HepG2 (cell line): ENCODE data around the gene TF. TPM values are rescaled to one million over a fixed set of nuclear protein-coding genes. Genes with fewer than 3 reads are reported as not detected.

Experiments
- ATAC-seq: fragments of 200-7000 bp; cut with Tn5 transposase; 3 replicates; pipeline ENCODE4 v1.9.1; 2020; ENCODE audit warnings: mild to moderate bottlenecking, moderate library complexity
- BruUV-seq: library from RNA; stranded (reverse); fragments of 400-500 nt; replicated peaks from 2 replicates; lab custom pipeline; 2021; lab: Mats Ljungman, UMichigan
- CTCF ChIA-PET: fragments of 300-600 bp; formaldehyde crosslinking; extraction: SDS; loops from one replicate; lab custom pipeline; 2021; ENCODE audit warnings: low total read pairs, inconsistent platforms, low intra/inter-chr PET ratio; lab: Yijun Ruan, JAX
- POLR2A ChIA-PET: fragments of 350-600 bp; sonication (Branson Sonifier 250); formaldehyde crosslinking; loops from one replicate; lab custom pipeline; 2020; ENCODE audit warnings: antibody characterized with exemption, inconsistent platforms; lab: Yijun Ruan, JAX
- DNase-seq: peaks from one replicate; pipeline ENCODE4 v3.0.0-alpha.2; 2015; ENCODE audit warnings: low spot score
- FAIRE-seq: peaks from 3 replicates; lab custom pipeline; 2011; peaks lifted over from hg19 to GRCh38; lab: Jason Lieb, UNC
- H2AFZ ChIP-seq: one replicate; pipeline ENCODE4 v1.6.1; 2011; ENCODE audit warnings: low read length, inconsistent platforms
- H3K27ac ChIP-seq: fragments of 300-600 bp; 3 replicates; pipeline ENCODE4 v1.8.0; 2011; ENCODE audit warnings: mixed run types, mild to moderate bottlenecking, mixed read lengths, low read length, inconsistent platforms; ENCODE audit not compliant: insufficient read depth; ENCODE audit errors: extremely low read length
- H3K27me3 ChIP-seq, 2 experiments: fragments of 200-600 bp in 1 of 2; 2 replicates in 1 of 2; 3 replicates in 1 of 2; pipeline versions ENCODE4 v1.6.0 to v1.8.0; 2011; ENCODE audit warnings: low read length in 2 of 2, mild to moderate bottlenecking in 2 of 2, moderate library complexity in 2 of 2, inconsistent platforms in 1 of 2; ENCODE audit not compliant: insufficient read depth in 2 of 2, control insufficient read depth in 1 of 2
- H3K36me3 ChIP-seq, 2 experiments: fragments of 200-600 bp in 1 of 2; replicated peaks in 1 of 2; 2 replicates in 1 of 2; 3 replicates in 1 of 2; pipeline versions ENCODE4 v1.5.1 to v1.8.0; 2011; ENCODE audit warnings: low read length in 2 of 2, inconsistent platforms in 1 of 2; ENCODE audit not compliant: insufficient read depth in 2 of 2, control insufficient read depth in 1 of 2
- H3K4me1 ChIP-seq: 2 replicates; pipeline ENCODE4 v1.5.1; 2012; ENCODE audit warnings: low read length, inconsistent platforms; ENCODE audit not compliant: insufficient read depth
- H3K4me2 ChIP-seq: 2 replicates; pipeline ENCODE4 v1.6.0; 2011; ENCODE audit warnings: low read depth, low read length, inconsistent platforms
- H3K4me3 ChIP-seq, 3 experiments: fragments of 200-600 bp in 1 of 3; sonication (generic), shearing (Covaris generic) in 1 of 3; replicated peaks in 1 of 3; 2 replicates each; pipeline ENCODE4 v1.5.1; 2011 to 2016; ENCODE audit warnings: low read length in 3 of 3, inconsistent platforms in 2 of 3, low read depth in 2 of 3, mild to moderate bottlenecking in 2 of 3, control low read depth in 1 of 3, mixed read lengths in 1 of 3; ENCODE audit not compliant: insufficient read depth in 1 of 3
- H3K79me2 ChIP-seq: one replicate; pipeline ENCODE4 v1.6.1; 2011; ENCODE audit warnings: low read length, inconsistent platforms; ENCODE audit not compliant: insufficient read depth
- H3K9ac ChIP-seq: 2 replicates; pipeline ENCODE4 v1.6.0; 2011; ENCODE audit warnings: mild to moderate bottlenecking, low read depth, low read length, inconsistent platforms; ENCODE audit not compliant: insufficient read depth
- H3K9me3 ChIP-seq: 2 replicates; pipeline ENCODE4 v1.5.1; 2012; ENCODE audit warnings: mild to moderate bottlenecking, low read length
- H4K20me1 ChIP-seq: 2 replicates; pipeline ENCODE4 v1.6.0; 2011; ENCODE audit warnings: inconsistent platforms, mild to moderate bottlenecking, low read length, moderate library complexity; ENCODE audit not compliant: insufficient read depth
- ARID2 ChIP-seq: sonication (generic); formaldehyde crosslinking; IDR thresholded peaks from 2 replicates; pipeline ENCODE4 v1.8.1; 2022; ENCODE audit warnings: mild to moderate bottlenecking, missing genetic modification reagents, borderline replicate concordance
- CEBPG ChIP-seq: IDR thresholded peaks from 2 replicates; pipeline ENCODE4 v1.6.1; 2016
- FOXP1 ChIP-seq, 2 experiments: fragments of 450-650 bp in 1 of 2; IDR thresholded peaks; 2 replicates each; pipeline ENCODE4 v1.6.1; 2017 to 2018; ENCODE audit warnings: antibody characterized with exemption in 1 of 2
- GRHL1 ChIP-seq: sonication (generic); formaldehyde crosslinking; conservative IDR thresholded peaks from 2 replicates; pipeline ENCODE4 v1.8.0; 2022; ENCODE audit warnings: missing genetic modification reagents
- KDM5A ChIP-seq: fragments of 200-600 bp; sonication (generic); IDR thresholded peaks from 2 replicates; pipeline ENCODE4 v1.7.0; 2018; ENCODE audit warnings: antibody characterized with exemption, mild to moderate bottlenecking, low read length, borderline replicate concordance
- MLXIP ChIP-seq: sonication (generic); formaldehyde crosslinking; IDR thresholded peaks from 2 replicates; pipeline ENCODE4 v1.9.0; 2021; ENCODE audit warnings: missing genetic modification reagents, borderline replicate concordance
- TARDBP ChIP-seq: sonication (generic); formaldehyde crosslinking; IDR thresholded peaks from 2 replicates; pipeline ENCODE4 v1.8.0; 2022; ENCODE audit warnings: mild to moderate bottlenecking, missing genetic modification reagents
- TBX2 ChIP-seq: sonication (generic); formaldehyde crosslinking; IDR thresholded peaks from 2 replicates; pipeline ENCODE4 v1.5.0; 2020; ENCODE audit warnings: missing genetic modification reagents, mild to moderate bottlenecking, borderline replicate concordance
- ZNF782 ChIP-seq: sonication (generic); formaldehyde crosslinking; IDR thresholded peaks from 2 replicates; pipeline ENCODE4 v1.4.0; 2020; ENCODE audit warnings: missing genetic modification reagents, mild to moderate bottlenecking, borderline replicate concordance
- in situ Hi-C: cut with HindIII; loops from 2 replicates; pipeline ENCODE4 v1.10.0; 2017; ENCODE audit warnings: low pct_unique_long_range_greater_than_20kb; ENCODE audit not compliant: extremely low pct_ligation_motif_present
- intact Hi-C: fragments of 100-400 bp; cut with micrococcal nuclease; formaldehyde crosslinking; loops from one replicate; pipeline ENCODE4 v1.10.0; 2022; ENCODE audit not compliant: unreplicated experiment
- polyA plus RNA-seq, 8 experiments: library from polyadenylated mRNA; depleted of rRNA in 3 of 8; stranded (reverse) in 7 of 8; unstranded in 1 of 8; fragments of >200 nt; fragmentation: Illumina TruSeq in 4 of 8; extraction: Trizol in 4 of 8; gene quantifications; 2 replicates each; pipeline versions ENCODE4 v1.2.1 to v1.2.3, GENCODE V29; 2011 to 2016; ENCODE audit warnings: low read depth in 4 of 8, missing spikeins in 1 of 8, mixed read lengths in 1 of 8; ENCODE audit not compliant: insufficient read depth in 1 of 8
- total RNA-seq, 5 experiments: library from RNA; depleted of rRNA; stranded (reverse); fragments of >200 nt; fragmentation: Illumina TruSeq; extraction: Trizol; gene quantifications; 2 replicates each; pipeline ENCODE4 v1.2.3, GENCODE V29; 2016; ENCODE audit warnings: low read depth in 1 of 5
- TF ChIP-seq, protein P1 (sequence below), 2 experiments: fragments of 450-650 bp in 1 of 2; sonication (generic) in 1 of 2; formaldehyde crosslinking in 1 of 2; IDR thresholded peaks; 2 replicates each; pipeline versions ENCODE4 v1.6.1 to v1.8.0; 2016 to 2022; ENCODE audit warnings: antibody characterized with exemption in 1 of 2, mild to moderate bottlenecking in 1 of 2, missing genetic modification reagents in 1 of 2

TF gene
- total and polyA plus RNA-seq, 2 of the 13 experiments (the other 11 are each of a cell fraction or from before 2014, with no cell fraction given), result 10,074 to 11,821 TPM

- H3K9me3 ChIP-seq, result no peaks in the 10 kb centered on the region
- CTCF ChIA-PET, result no interaction called here
- BruUV-seq, result no TSS peak
- TF ChIP-seq MLXIP (CRISPR knock-in tag) (no peak), TARDBP (CRISPR knock-in tag) (no peak), KDM5A (no peak), CEBPG (CRISPR knock-in tag) (no peak), ZNF782 (CRISPR knock-in tag) (no peak), ARID2 (CRISPR knock-in tag) (no peak), TBX2 (CRISPR knock-in tag) (no peak), GRHL1 (CRISPR knock-in tag) (no peak), FOXP1 (IDR thresholded peaks at IDR 0.05) (no peak), FOXP1 (CRISPR knock-in tag; IDR thresholded peaks at IDR 0.05) (no peak)
- TF ChIP-seq, protein P1, sequence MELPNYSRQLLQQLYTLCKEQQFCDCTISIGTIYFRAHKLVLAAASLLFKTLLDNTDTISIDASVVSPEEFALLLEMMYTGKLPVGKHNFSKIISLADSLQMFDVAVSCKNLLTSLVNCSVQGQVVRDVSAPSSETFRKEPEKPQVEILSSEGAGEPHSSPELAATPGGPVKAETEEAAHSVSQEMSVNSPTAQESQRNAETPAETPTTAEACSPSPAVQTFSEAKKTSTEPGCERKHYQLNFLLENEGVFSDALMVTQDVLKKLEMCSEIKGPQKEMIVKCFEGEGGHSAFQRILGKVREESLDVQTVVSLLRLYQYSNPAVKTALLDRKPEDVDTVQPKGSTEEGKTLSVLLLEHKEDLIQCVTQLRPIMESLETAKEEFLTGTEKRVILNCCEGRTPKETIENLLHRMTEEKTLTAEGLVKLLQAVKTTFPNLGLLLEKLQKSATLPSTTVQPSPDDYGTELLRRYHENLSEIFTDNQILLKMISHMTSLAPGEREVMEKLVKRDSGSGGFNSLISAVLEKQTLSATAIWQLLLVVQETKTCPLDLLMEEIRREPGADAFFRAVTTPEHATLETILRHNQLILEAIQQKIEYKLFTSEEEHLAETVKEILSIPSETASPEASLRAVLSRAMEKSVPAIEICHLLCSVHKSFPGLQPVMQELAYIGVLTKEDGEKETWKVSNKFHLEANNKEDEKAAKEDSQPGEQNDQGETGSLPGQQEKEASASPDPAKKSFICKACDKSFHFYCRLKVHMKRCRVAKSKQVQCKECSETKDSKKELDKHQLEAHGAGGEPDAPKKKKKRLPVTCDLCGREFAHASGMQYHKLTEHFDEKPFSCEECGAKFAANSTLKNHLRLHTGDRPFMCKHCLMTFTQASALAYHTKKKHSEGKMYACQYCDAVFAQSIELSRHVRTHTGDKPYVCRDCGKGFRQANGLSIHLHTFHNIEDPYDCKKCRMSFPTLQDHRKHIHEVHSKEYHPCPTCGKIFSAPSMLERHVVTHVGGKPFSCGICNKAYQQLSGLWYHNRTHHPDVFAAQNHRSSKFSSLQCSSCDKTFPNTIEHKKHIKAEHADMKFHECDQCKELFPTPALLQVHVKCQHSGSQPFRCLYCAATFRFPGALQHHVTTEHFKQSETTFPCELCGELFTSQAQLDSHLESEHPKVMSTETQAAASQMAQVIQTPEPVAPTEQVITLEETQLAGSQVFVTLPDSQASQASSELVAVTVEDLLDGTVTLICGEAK (IDR thresholded peaks at IDR 0.05), result no peak
- TF ChIP-seq, protein P1 (CRISPR knock-in tag; IDR thresholded peaks at IDR 0.05), result no peak
Measured at GRCh38 chr3:133781570-133781969, 35.4 kb downstream of the TF start.

More at GRCh38 chr3:133781570-133781969, 35.4 kb downstream of the TF start:
- intact Hi-C loops (no loop called here), in situ Hi-C loops (no loop called here)
- no peaks in the 10 kb centered on the region for H3K27me3 ChIP-seq
- H3K4me2 ChIP-seq, result no peak overlapping the region
- no peak overlapping the region for H3K9ac ChIP-seq
- no peak overlapping the region for H2AFZ ChIP-seq
- H4K20me1 ChIP-seq, result peaks cover 23% of the 10 kb centered on the region
- H3K36me3 ChIP-seq, result peaks cover 14 to 18% of the 10 kb centered on the region in 2 experiments
- FAIRE-seq, result no peak
- H3K4me1 ChIP-seq, result no peaks in the 10 kb centered on the region
- no peak for DNase-seq
- no peaks in the 10 kb centered on the region for H3K79me2 ChIP-seq
- ATAC-seq, result no peak
- H3K4me3 ChIP-seq, result no peak overlapping the region
- POLR2A ChIA-PET, result interaction anchor here (0.7 kb wide), 1 partner anchor 19 kb away, joined by 3 read pairs; no protein-coding TSS in a partner anchor
- H3K27ac ChIP-seq, result no peak overlapping the region
